GM20431 (cell line): ENCODE data around the gene DNAH6.

ENCODE experiments used
- in situ Hi-C: fragments of 300-500 bp; cut with MseI, MboI; formaldehyde crosslinking; loops from one replicate; pipeline ENCODE4 v1.15.0; 2020; ENCODE audit warnings: low sequenced_read_pairs; ENCODE audit not compliant: unreplicated experiment

Gene DNAH6

GRCh38 chr2:84781942-84782716, 265.8 kb downstream of the DNAH6 start:
- in situ Hi-C loops, result no loop called here

DNA sequence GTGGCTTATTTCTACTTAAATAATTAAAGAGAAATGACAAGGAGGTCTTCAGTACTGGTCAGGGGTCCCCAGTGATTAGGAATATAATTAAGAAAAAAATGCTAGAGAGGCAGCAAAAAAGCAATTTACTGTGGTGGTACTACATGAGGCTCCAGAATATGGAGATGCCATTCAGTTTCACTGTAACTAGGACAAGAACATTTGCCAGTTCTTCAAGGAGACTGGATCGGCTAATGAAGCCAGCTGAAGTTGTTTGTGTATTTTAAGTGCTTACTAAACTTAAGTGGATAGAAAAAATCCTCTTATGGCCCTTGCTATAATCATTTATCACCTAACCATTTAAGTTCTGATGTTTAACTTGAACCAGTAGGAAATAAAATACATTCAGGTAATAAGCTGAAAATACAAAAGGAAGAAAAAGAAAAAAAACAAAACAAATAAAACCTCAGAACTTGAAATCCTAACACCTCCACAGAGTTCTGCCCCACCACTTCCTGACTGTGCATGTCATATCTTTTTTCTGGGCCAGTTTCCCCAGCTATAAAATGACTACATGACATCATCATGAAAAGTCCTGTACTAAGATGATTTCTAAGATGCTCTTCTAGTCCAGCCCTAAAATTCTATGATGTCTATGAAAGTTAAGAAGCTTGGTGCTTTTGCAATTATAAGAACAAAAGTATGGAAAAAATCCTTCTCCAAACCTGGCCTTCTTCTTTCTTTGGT, 266.6 kb downstream of the DNAH6 start:
- in situ Hi-C loops, result no loop called here

DNA sequence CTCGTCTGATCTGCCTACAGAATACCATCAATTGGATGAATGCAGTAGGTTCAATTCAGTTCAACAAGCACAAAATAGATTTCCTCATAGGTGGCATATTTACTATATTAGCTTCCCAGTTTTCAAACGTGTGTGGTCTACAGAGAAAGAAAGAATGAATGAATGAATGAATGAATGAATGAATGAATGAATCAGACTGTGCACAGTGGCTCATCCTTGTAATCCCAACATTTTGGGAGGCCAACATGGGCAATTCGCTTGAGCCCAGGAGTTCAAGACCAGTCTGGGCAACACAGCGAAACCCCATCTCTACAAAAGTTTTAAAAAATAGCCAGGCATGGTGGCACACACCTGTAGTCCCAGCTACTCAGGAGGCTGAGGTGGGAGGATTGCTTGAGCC, 269.7 kb downstream of the DNAH6 start:
- in situ Hi-C loops, result no loop called here

DNA sequence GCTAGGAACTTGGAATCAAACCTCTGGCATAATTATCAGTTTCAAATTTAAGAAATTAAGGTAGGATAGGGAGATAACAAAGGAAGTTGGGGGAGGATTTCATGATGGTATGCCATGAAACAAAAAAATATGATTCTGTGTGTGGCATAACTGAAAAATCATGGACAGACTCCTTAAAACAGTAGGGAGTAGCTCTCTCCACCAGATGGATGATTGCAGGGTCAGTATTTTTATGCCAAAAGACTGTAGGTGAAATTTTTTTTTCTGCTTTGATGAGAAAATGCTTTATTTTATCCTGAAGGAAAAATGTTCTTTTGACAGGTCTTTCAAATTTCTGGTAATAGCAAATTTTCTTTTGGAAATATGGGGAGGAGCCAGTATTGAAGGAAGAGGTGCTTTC, 270.3 kb downstream of the DNAH6 start:
- in situ Hi-C loops, result no loop called here

GRCh38 chr2:84788027-84788426, 271.7 kb downstream of the DNAH6 start:
- in situ Hi-C loops, result no loop called here

DNA sequence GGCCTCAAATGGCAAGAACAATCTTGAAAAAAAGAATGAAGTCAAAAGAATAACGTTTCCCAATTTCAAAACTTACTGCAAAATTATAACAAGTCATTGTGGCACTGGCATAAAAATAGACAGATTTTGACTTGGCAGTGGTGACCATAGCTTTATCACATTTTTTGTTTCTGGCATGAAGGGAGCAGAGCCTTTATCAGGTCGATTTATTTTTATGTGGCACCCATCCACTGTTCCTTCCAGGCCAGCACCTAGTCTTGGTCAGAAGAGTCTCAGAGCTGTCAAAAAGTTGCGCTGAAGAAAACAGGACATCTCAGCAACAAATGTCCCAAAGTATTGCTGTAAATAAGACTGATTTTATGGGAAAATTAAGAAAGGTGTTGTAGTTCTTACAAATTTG, 272.2 kb downstream of the DNAH6 start:
- in situ Hi-C loops, result no loop called here

- in situ Hi-C loops, result no loop called here
These were observed 276.7 kb downstream of the DNAH6 start for GRCh38 chr2:84792856-84793522.

DNA sequence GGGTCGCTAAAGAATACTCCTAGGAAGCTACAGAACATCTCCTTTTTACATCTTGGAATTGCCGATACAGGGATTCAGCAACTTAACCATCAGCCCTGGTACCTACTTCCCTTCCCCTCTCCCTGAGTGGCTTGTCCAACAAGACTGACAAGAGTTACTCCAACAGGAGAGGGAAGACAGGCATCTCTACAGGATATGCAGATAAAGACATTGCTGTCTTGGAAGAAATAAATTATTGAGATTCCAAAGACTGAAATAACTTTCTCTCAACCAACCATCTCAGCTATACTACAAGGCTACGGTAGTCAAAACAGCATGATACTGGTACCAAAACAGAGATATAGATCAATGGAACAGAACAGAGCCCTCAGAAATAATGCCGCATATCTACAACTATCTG, 277.3 kb downstream of the DNAH6 start:
- in situ Hi-C loops, result no loop called here

DNA sequence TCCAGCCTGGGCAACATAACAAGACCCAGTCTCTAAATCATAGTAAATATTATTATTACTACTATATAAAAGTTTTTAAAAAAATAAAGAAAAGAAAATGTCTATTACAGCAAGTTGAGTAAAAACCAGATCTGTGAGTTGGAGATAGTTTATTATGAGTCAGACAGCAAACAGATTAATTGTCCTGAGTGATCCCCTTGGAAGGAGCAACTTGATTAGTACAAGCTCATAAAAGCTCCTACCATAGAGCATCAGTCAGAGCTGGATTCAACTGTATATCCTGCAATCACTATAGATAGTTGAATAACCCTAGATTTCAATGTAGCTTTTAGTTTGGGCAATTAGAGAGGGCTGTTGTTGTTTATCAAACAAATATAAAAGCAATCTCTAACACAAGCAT, 280.5 kb downstream of the DNAH6 start:
- in situ Hi-C loops, result no loop called here

DNA sequence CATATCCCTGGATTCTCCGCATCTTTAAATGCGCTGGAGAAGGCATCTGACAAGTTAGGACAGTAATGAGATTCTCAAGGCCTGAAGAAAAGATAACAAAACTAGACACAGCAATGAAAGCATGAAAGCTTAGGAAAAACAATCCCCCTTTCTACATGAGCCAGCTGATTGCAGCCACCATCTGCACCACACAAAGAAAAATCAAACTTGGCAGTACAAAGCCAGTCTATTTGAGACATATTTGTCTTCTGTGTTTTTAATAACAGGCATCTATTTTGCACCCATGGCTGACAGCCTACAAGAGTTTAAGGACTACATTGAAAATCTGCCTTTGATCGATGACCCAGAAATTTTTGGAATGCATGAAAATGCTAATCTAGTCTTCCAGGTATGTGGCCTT, 281.0 kb downstream of the DNAH6 start:
- in situ Hi-C loops, result no loop called here

GRCh38 chr2:84799772-84800171, 283.5 kb downstream of the DNAH6 start:
- in situ Hi-C loops, result no loop called here

- in situ Hi-C loops, result no loop called here
These were observed 284.0 kb downstream of the DNAH6 start for GRCh38 chr2:84800194-84800805.

DNA sequence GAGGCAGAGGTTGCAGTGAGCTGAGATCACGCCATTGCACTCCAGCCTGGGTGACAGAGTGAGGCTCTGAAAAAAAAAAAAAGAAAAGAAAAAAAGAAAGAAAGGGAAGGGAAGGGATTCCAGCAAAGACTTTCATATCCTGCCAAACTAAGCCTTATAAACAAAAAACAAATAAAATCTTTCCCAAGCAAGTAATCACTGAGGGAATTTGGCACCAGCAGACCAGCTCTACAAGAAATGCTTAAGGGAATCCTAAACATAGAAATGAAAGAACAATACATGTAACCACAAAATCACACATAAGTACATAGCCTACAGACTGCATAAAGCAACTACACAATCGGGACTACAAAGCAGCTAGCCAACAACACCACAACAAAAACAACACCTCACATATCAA, 285.5 kb downstream of the DNAH6 start:
- in situ Hi-C loops, result no loop called here

DNA sequence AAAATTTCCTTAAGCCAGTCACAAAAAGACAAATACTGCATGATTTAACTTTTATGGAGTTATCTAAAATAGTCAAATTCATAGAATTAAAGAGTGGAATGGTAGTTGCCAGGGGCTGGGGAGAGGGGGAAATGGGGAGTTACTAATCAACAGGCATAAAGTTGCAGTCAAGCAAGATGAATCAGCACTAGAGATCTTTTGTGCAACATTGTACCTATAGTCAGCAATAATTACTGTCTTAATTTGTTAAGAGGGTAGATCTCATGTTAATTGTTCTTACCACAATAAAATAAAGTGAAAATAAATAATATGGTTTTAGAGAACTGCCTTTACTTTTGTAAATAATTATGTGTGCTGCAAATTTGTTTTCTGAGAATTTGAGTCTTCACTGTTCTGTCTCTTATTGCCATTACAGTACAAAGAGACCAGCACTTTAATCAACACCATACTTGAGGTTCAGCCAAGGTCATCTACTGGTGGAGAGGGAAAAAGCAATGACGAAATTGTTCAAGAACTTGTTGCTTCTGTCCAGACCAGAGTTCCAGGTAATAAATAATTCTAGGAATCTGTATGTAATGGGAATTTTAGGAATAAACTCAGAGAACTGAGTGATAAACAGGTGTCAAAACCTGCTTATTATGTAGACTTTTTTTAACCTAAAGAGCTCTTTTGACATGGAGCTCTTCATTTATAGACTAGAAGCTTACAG, 289.1 kb downstream of the DNAH6 start:
- in situ Hi-C loops, result no loop called here

- in situ Hi-C loops, result no loop called here
These were observed 290.8 kb downstream of the DNAH6 start for GRCh38 chr2:84807063-84807485.

DNA sequence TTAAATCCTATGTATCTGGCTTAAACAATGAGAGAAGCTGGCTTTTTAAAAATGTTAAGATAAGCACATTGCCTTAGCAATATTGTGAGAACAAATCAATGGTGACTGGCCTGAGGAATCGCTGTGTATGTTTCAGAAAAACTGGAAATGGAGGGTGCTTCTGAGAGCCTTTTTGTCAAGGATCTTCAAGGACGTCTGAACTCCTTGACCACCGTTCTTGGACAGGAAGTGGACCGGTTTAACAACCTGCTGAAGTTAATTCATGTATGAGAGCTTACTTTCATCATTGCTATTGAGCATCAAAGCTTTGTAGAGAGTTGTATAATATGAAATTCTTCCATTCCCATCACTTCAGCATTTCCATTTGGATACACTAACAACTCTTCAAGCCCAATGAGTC, 292.0 kb downstream of the DNAH6 start:
- in situ Hi-C loops, result no loop called here

GRCh38 chr2:84811839-84812431, 295.6 kb downstream of the DNAH6 start:
- in situ Hi-C loops, result no loop called here

- in situ Hi-C loops, result no loop called here
These were observed 298.8 kb downstream of the DNAH6 start for GRCh38 chr2:84815146-84815545.

DNA sequence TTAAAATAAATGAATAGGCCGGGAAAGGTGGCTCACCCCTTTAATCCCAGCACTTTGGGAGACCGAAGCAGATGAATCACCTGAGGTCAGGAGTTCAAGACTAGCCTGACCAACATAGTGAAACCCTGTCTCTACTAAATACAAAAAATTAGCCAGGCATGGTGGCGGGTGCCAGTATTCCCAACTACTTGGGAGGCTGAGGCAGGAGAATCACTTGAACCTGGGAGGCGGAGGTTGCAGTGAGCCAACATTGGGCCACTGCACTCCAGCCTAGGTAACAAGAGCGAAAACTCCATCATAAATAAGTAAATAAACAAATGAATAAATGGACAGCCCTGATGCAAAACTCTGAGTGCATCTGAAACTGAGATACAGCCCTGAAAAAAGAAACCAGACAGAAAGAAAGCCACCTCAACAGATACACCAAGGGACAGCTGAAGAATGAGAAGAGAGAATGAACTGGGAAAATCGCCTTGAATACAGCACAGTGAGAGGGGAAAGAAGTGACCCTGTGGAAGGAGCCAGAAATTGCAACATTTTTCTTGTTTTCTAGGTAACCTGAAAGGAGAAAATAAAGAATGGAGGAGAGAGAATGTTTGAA, 300.2 kb downstream of the DNAH6 start:
- in situ Hi-C loops, result no loop called here
